Measurements from ENCODE around the gene GPS1.

DNA sequence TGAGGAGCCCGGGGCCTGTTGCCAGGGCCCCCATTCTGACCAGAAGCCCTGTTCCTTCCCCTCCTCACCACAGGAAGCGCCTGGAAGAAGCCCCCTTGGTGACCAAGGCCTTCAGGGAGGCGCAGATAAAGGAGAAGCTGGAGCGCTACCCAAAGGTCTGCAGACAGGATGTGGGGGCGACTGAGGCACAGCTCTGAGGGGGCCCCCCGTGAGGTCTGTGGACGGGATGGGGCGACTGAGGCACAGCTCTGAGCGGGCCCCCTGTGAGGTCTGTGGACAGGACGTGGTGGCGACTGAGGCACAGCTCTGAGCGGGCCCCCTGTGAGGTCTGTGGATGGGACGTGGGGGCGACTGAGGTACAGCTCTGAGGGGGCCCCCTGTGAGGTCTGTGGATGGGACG, 42.3 kb upstream of the GPS1 start:
- TF ChIP-seq, protein P1, sequence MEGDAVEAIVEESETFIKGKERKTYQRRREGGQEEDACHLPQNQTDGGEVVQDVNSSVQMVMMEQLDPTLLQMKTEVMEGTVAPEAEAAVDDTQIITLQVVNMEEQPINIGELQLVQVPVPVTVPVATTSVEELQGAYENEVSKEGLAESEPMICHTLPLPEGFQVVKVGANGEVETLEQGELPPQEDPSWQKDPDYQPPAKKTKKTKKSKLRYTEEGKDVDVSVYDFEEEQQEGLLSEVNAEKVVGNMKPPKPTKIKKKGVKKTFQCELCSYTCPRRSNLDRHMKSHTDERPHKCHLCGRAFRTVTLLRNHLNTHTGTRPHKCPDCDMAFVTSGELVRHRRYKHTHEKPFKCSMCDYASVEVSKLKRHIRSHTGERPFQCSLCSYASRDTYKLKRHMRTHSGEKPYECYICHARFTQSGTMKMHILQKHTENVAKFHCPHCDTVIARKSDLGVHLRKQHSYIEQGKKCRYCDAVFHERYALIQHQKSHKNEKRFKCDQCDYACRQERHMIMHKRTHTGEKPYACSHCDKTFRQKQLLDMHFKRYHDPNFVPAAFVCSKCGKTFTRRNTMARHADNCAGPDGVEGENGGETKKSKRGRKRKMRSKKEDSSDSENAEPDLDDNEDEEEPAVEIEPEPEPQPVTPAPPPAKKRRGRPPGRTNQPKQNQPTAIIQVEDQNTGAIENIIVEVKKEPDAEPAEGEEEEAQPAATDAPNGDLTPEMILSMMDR (IDR thresholded peaks at IDR 0.05; ENCODE audit: low read depth, low read length), result no peak
- no peak for TF ChIP-seq POLR2A (IDR thresholded peaks at IDR 0.05; ENCODE audit: extremely low read depth, insufficient read length)
